GM18520 (cell line): ENCODE data around the gene STX1A.
"Not testable (repeated sequence)": the region's sequence is repeated elsewhere in the genome, so short reads cannot be mapped to it uniquely, and the experiment has no call there.

Experiments used
- ATAC-seq: cut with Tn5 transposase; IDR thresholded peaks from one replicate; pipeline ENCODE4 v1.9.1; 2021; ENCODE audit not compliant: unreplicated experiment

The STX1A gene

DNA sequence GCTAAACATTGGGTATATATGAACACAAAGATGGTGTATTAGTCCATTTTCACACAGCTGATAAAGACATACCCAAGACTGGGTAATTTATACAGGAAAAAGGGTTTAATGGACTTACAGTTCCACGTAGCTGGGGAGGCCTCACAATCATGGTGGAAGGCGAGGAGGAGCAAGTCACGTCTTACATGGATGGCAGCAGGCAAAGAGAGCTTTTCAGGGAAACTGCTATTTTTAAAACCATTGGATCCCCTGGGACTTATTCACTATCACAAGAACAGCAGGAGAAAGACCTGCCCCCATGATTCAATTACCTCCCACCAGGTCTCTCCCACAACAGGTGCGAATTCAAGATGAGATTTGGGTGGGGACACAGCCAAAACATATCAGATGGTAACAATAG is 64.2 kb downstream of the STX1A start:
- ATAC-seq = not testable (repeated sequence)

DNA sequence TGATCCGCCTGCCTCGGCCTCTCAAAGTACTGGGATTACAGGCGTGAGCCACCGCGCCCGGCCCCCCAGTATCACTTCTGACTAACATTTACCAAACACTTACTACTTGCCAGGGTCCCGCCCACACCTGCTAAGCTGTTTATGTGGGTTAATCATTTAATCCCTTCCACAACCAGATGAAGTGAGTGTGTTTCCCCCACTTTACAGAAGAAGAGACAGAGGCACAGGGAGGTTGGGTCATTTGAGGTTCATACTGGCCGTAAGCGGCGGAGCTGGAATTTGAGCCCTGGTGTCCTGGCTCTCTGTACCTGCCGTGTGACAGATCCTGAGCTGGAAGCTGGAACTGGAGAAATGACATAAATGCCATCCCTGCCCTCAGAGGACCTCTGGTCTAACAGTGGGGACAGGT is 66.9 kb downstream of the STX1A start:
- ATAC-seq = no peak

DNA sequence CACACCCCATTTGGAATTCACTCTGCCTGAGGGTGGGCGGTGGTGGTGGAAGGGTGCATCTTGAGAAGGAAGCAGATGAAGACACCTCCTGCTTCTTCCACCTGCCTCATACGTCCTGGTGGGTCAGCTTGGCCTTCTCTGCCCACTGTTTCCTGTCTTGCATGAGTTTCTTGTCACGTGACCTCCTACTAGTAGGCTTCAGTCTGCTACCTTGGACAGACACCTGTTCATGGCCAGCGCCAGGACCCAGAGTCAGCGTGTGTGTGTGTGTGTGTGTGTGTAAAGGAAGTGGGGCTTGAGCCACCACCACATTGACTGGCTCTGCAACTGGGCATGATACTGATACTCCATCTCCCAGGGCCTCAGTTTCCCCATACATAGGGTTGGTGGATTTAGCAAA is 68.9 kb downstream of the STX1A start:
- no peak for ATAC-seq

DNA sequence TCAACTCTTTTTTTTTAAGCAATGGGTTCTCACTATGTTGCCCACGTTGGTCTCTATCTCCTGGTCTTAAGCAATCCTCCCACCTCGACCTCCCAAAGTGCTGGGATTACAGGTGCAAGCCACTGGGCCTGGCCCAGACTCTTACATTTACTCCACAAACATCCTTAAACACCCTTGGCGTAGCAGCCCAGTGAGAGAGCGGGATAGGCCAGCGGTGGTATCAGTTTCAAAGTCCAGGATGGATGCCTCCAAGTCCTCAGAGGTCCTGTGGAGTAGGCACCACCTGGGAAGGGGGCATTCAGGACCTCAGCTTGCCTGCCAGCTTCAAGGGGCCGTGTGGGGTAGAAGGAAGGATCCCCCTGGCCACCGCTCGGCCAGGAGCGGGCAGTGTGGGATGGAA is 69.9 kb downstream of the STX1A start:
- no peak for ATAC-seq
